ENCODE results near the gene HOXB7.

Gene HOXB7

GRCh38 chr17:48623583-48623982 lies 12.8 kb upstream of the HOXB7 start:
- no peak for DNase-seq

- no peak for DNase-seq
Observed at GRCh38 chr17:48622857-48623256, 12.0 kb upstream of the HOXB7 start.

GRCh38 chr17:48621410-48622392 lies 10.9 kb upstream of the HOXB7 start:
- DNase-seq, result no peak

GRCh38 chr17:48620461-48621139 lies 9.8 kb upstream of the HOXB7 start:
- DNase-seq, result no peak

GRCh38 chr17:48619826-48620449 lies 9.1 kb upstream of the HOXB7 start:
- DNase-seq, result no peak

- peak; percentile 66 for DNase-seq
Observed at GRCh38 chr17:48618256-48618896, 7.6 kb upstream of the HOXB7 start.

- DNase-seq, result no peak
Observed at GRCh38 chr17:48617471-48618255, 6.8 kb upstream of the HOXB7 start.

GRCh38 chr17:48616717-48617470 lies 6.1 kb upstream of the HOXB7 start:
- DNase-seq, result no peak

GRCh38 chr17:48615963-48616716 lies 5.3 kb upstream of the HOXB7 start:
- DNase-seq, result no peak

- DNase-seq, result no peak
Observed at GRCh38 chr17:48615047-48615962, 4.5 kb upstream of the HOXB7 start, which contains the start of gene HOXB8. TSS of gene HOXB8 (minus strand) at chr17:48615292. CDS start at chr17:48614704, 588 bp downstream.

GRCh38 chr17:48613862-48614694 lies 3.3 kb upstream of the HOXB7 start:
- no peak for DNase-seq

GRCh38 chr17:48612854-48613691 lies 2.3 kb upstream of the HOXB7 start:
- DNase-seq, result peak; percentile 25

GRCh38 chr17:48612456-48612853 lies 1.6 kb upstream of the HOXB7 start:
- no peak for DNase-seq

- no peak for DNase-seq
Observed at GRCh38 chr17:48611681-48612455, 1.1 kb upstream of the HOXB7 start.

- DNase-seq, result no peak
Observed at GRCh38 chr17:48611213-48611612, 396 bp upstream of the HOXB7 start.

- no peak for DNase-seq
Observed at GRCh38 chr17:48609759-48610281, 997 bp downstream of the HOXB7 start.
